Activated T-helper 2 cell treated with anti-CD3 and anti-CD28 coated beads, Interferon-gamma antibody, Interleukin-2, Interleukin-4, amounts not matched to agents 10 μg/mL and 5 μg/mL and 100 μg/mL, durations not matched to agents 14 hours and 24 hours and 36 hours (primary cell): Measurements from ENCODE around the gene OLR1. TPM values are rescaled to one million over a fixed set of nuclear protein-coding genes. Genes with fewer than 3 reads are reported as not detected.

Experiments used
- DNase-seq: peaks from one replicate; pipeline ENCODE4 v3.0.0; 2021; ENCODE audit warnings: low spot score
- H3K27ac Mint-ChIP-seq: one replicate; pipeline ENCODE4 v1.8.0; 2021; ENCODE audit warnings: mixed read lengths
- H3K27me3 Mint-ChIP-seq: one replicate; pipeline ENCODE4 v1.8.0; 2021; ENCODE audit warnings: low read depth, mixed read lengths
- H3K36me3 Mint-ChIP-seq: one replicate; pipeline ENCODE4 v1.8.0; 2021; ENCODE audit warnings: low read depth, mixed read lengths
- H3K4me1 Mint-ChIP-seq: one replicate; pipeline ENCODE4 v1.8.0; 2021; ENCODE audit warnings: low read depth, mixed read lengths
- H3K4me3 Mint-ChIP-seq: one replicate; pipeline ENCODE4 v1.8.0; 2021; ENCODE audit warnings: low read depth, mild to moderate bottlenecking, moderate library complexity, mixed read lengths
- H3K9me3 Mint-ChIP-seq: one replicate; pipeline ENCODE4 v1.8.0; 2021; ENCODE audit warnings: mixed read lengths
- intact Hi-C: fragments of 100-400 bp; cut with micrococcal nuclease; formaldehyde crosslinking; loops from one replicate; pipeline ENCODE4 v1.15.1; 2023
- total RNA-seq: library from RNA; stranded (reverse); gene quantifications from 2 replicates; pipeline ENCODE4 v1.2.3, GENCODE V29; 2022

The OLR1 gene
- total RNA-seq, 1 donor from 2014 or later, result not detected

DNA sequence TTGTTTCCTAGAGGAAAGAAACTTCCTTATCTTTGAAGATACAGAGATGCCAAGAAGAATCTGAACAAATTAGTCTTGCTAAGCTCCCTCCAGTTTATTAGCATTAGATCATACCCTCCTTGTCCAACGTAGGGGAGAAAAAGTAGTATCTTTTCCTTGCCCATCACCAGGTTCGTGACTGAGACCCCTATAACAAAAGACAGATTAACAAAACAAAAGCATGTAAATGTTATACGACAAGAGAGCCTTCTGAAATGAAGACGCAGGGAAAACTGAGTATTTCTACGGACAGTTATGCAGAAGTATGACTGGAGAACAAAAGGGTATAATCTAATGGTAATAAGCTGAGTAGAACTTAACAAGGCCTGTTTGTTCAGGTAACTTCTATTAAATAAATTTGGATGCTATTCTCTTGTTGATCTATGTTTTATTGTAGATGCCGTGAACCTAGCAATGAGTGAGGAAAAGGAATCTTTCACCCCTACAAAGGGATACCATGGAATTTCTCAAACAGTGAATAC is 39.0 kb downstream of the OLR1 start:
- H3K27ac Mint-ChIP-seq, result no peak overlapping the region

DNA sequence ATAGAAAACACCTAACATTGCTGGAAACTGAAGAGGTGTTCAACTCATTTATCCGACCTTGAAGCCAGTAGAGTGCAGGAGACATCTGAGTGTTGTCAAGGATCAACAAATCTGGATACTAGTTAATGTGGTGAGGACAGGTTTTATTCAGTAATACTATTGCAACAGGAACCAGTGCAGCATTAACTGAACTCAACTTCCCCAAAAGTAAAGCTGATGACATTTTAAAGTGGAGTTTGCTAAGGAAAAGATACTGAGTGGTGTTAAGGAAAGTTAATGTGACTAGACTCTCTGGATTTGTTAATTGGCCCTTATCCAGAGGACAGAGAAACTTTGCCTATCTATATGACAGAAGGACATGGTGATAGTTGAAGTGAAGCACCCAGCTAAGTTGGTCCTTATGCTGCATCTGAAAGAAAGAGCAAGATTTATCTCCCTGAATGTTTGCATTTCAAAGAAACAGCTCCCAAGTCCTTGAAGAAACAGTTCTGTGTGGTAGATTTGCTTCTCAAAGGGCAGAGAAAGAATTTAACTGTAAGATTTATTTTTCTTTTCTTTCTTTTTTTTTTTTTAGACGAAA is 40.7 kb downstream of the OLR1 start:
- Mint-ChIP-seq H3K9me3 (no peaks in the 10 kb centered on the region), H3K27me3 (peaks cover 31% of the 10 kb centered on the region), H3K36me3 (no peaks in the 10 kb centered on the region), H3K4me1 (peaks cover 15% of the 10 kb centered on the region), H3K27ac (no peak overlapping the region), H3K4me3 (no peak overlapping the region)
- DNase-seq, result no peak
- intact Hi-C loops, result no loop called here

More for the DNA sequence above, 39.0 kb downstream of the OLR1 start:
- DNase-seq, result no peak
- Mint-ChIP-seq H3K27me3 (peaks cover 25% of the 10 kb centered on the region), H3K4me3 (no peak overlapping the region), H3K36me3 (no peaks in the 10 kb centered on the region), H3K9me3 (no peaks in the 10 kb centered on the region), H3K4me1 (peaks cover 15% of the 10 kb centered on the region)
- intact Hi-C loops, result no loop called here

DNA sequence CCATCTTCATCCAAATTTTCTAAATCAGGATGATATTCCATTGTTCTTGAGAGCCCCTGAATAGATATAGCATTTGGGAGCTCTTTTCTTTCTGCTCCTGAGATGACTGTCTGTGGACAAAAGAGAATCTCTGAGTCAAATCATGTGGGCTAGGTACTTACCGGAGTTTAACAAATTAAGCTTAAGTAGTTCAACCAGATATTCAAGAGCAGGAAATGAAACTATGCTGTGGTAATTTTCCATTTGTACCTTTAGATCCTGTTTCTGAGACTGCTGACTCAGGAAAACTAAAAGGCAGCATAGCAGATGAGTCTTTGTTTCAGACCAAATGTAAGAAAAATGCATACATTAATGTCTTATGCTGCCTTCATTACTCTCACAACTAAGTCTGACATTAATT is 41.9 kb downstream of the OLR1 start, which contains the start of gene CLEC7A:
TSS of gene CLEC7A (minus strand) at position 158 of the 400 bp plus-strand sequence. CDS start at position 41, 117 bp downstream.
- intact Hi-C loops, result no loop called here
- Mint-ChIP-seq H3K36me3 (no peaks in the 10 kb centered on the region), H3K27ac (no peak within 1 kb of the TSS), H3K9me3 (no peaks in the 10 kb centered on the region), H3K27me3 (peaks cover 34% of the 10 kb centered on the region), H3K4me3 (no peak within 1 kb of the TSS), H3K4me1 (peaks cover 15% of the 10 kb centered on the region)
- DNase-seq, result no peak

DNA sequence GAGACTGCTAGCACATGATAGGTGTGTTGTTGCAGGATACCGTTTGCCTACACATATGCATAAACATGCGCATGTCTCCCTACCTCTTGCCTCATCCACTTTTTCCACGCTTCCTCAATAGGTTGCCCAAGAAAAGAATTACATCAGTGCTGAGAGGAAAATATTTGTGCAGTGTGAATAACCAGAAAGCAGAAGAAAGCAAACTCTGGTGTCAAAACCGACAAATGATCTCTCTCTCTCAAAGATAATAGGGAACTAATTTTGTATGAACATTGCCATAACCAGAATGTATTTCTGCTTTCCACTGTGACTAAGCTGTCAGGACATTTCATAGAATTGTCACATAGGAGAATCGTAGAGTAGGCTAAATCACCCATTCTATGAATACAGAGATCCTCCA is 43.2 kb downstream of the OLR1 start:
- Mint-ChIP-seq H3K4me3 (no peak overlapping the region), H3K4me1 (peaks cover 15% of the 10 kb centered on the region), H3K9me3 (no peaks in the 10 kb centered on the region), H3K36me3 (no peaks in the 10 kb centered on the region), H3K27ac (no peak overlapping the region), H3K27me3 (peaks cover 33% of the 10 kb centered on the region)
- intact Hi-C loops, result no loop called here
- DNase-seq, result no peak

DNA sequence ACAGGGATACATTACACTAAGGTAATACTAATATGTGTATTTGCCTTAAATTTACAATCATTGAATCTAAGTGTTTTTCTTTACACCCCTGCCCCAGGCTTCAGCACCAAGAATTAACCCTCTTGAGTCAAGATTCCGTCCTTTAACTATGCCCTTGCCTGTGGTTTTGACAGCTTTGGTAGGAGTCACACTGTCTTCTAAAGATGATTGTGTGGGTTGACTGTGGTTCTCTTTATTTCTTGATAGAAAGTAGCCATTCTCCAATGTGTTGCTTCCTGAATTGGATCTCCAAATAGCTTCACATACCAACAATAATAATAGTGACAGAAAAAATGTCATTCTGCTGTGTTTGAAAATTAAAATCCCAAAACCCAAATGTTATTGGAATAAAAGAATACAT is 45.5 kb downstream of the OLR1 start:
- no peak for DNase-seq
- Mint-ChIP-seq H3K9me3 (no peaks in the 10 kb centered on the region), H3K4me3 (no peak overlapping the region), H3K27me3 (peaks cover 30% of the 10 kb centered on the region), H3K4me1 (peaks cover 15% of the 10 kb centered on the region), H3K36me3 (no peaks in the 10 kb centered on the region), H3K27ac (no peak overlapping the region)
- intact Hi-C loops, result no loop called here

DNA sequence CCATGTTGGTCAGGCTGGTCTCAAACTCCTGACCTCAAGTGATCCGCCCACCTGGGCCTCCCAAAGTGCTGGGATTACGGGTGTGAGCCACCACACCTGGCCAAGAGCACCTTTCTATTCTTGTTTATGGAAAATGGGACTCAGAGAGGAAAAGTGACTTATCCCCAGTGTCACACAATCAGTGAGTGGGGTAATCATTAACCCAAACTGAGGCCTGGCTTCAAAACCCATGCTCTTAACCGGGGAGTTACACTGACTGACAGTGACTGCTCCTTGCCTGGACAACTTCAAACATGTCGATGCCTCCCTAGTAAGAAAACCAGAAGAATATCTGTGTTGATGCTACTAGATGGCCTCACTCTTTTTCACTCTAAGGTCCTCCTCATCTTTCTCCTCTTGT is 49.2 kb downstream of the OLR1 start:
- intact Hi-C loops, result no loop called here
- Mint-ChIP-seq H3K9me3 (no peaks in the 10 kb centered on the region), H3K36me3 (no peaks in the 10 kb centered on the region), H3K27me3 (peaks cover 36% of the 10 kb centered on the region), H3K27ac (no peak overlapping the region), H3K4me1 (no peaks in the 10 kb centered on the region), H3K4me3 (no peak overlapping the region)
- DNase-seq, result no peak

DNA sequence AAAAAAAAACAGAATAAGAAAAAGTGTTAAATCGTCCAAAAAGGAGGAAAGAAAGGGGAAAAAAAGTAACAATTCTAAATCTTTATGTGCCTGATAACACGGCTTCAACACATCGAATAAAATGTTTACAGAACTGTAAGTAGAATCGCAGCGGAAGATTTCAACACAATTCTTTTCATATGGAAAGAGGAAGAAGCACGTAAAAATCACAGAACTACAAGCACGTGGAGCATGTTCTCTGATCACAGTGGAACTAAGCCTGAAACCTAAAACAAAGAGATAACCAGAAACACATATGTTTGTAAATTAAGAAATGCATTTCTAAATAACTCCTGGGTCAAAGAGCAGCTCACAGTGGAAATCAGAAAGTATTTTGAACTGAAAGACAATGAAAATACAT is 50.7 kb downstream of the OLR1 start:
- intact Hi-C loops, result no loop called here
- Mint-ChIP-seq H3K4me1 (no peaks in the 10 kb centered on the region), H3K27me3 (peaks cover 24% of the 10 kb centered on the region)

DNA sequence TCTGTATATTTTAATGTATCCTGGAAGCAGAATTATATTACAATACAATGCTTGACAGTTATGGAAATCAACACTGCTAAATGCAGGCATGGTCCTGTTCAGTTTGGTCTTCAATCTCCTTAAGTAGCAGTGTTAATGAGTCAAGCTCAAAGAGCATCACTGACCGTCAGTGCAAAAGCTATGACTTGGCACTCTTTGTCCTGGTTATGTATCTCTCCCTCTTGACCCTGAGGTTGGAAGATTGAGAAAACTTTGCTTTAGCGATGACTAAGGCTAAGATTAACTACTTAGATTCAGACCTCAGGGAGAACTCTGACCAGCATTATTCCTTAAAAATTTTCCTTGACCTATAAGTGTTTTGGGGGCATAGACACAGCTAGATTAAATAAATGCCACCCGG is 52.9 kb downstream of the OLR1 start:
- intact Hi-C loops, result no loop called here
- no peaks in the 10 kb centered on the region for H3K4me1 Mint-ChIP-seq

More for the DNA sequence above, 50.7 kb downstream of the OLR1 start:
- no peaks in the 10 kb centered on the region for H3K36me3 Mint-ChIP-seq
- no peak overlapping the region for H3K27ac Mint-ChIP-seq
- no peaks in the 10 kb centered on the region for H3K9me3 Mint-ChIP-seq
- no peak overlapping the region for H3K4me3 Mint-ChIP-seq
- DNase-seq, result no peak

DNA sequence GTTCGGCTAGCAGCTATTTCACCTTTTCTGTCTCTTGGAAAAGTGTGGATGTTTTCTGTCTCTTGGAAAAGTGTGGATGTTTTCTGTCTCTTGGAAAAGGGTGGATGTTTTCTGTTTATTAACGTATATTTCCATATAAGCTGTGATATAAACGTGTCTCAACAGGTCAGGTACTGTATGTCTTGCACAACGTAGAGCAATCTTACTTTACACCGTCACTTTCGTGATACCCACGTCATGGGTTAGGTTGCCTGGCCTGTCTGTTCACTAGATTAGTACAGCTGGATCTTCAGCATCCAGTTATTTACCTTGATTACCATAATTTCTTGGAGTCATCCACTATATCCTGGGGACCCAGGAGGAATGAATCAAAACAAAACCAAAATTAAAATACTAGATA is 56.0 kb downstream of the OLR1 start:
- Mint-ChIP-seq H3K36me3 (no peaks in the 10 kb centered on the region), H3K9me3 (no peaks in the 10 kb centered on the region), H3K27me3 (peaks cover 13% of the 10 kb centered on the region), H3K27ac (no peak overlapping the region), H3K4me1 (no peaks in the 10 kb centered on the region), H3K4me3 (no peak overlapping the region)
- DNase-seq, result no peak
- intact Hi-C loops, result no loop called here

More for the DNA sequence above, 52.9 kb downstream of the OLR1 start:
- no peaks in the 10 kb centered on the region for H3K9me3 Mint-ChIP-seq
- no peak for DNase-seq
- H3K4me3 Mint-ChIP-seq, result no peak overlapping the region
- peaks cover 15% of the 10 kb centered on the region for H3K27me3 Mint-ChIP-seq
- no peak overlapping the region for H3K27ac Mint-ChIP-seq
- H3K36me3 Mint-ChIP-seq, result no peaks in the 10 kb centered on the region

DNA sequence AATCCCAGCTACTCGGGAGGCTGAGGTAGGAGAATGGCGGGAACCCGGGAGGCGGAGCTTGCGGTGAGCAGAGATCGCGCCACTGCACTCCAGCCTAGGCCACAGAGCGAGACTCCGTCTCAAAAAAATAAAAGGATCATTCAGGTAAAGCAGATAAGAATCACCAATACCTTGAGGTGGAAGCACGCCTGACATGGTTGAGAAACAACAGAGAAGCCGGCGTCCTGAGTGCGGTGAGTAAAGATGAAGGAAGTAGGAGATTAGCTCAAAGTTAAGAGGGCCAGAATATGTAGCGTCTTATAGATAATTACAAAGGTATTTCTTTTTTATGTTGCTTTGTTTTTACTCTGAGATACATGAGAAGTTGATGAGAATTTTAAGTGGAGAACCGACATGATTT is 56.6 kb downstream of the OLR1 start:
- Mint-ChIP-seq H3K4me3 (no peak overlapping the region), H3K27ac (no peak overlapping the region), H3K27me3 (peaks cover 15% of the 10 kb centered on the region), H3K4me1 (no peaks in the 10 kb centered on the region), H3K36me3 (no peaks in the 10 kb centered on the region), H3K9me3 (no peaks in the 10 kb centered on the region)
- no peak for DNase-seq
- intact Hi-C loops, result no loop called here

DNA sequence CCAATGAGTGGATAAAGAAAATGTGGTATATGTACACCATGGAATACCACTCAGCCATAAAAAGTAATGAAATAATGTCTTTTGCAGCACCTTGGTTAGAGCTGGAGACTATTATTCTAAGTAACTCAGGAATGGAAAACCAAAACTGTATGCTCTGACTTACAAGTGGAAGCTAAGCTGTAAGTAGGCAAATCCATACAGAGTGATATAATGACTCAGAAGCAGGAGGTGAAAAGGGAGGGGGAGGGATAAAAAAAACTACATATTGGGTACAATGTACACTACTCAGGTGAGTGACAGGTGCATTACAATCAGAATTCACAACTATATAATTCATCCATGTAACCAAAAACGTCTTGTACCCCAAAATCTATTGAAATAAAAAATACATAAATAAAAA is 58.0 kb downstream of the OLR1 start:
- intact Hi-C loops, result no loop called here
- no peak overlapping the region for H3K27ac Mint-ChIP-seq
- H3K9me3 Mint-ChIP-seq, result no peaks in the 10 kb centered on the region
- H3K27me3 Mint-ChIP-seq, result peaks cover 8% of the 10 kb centered on the region
- DNase-seq, result no peak
- no peaks in the 10 kb centered on the region for H3K4me1 Mint-ChIP-seq
- H3K4me3 Mint-ChIP-seq, result no peak overlapping the region
- H3K36me3 Mint-ChIP-seq, result no peaks in the 10 kb centered on the region

DNA sequence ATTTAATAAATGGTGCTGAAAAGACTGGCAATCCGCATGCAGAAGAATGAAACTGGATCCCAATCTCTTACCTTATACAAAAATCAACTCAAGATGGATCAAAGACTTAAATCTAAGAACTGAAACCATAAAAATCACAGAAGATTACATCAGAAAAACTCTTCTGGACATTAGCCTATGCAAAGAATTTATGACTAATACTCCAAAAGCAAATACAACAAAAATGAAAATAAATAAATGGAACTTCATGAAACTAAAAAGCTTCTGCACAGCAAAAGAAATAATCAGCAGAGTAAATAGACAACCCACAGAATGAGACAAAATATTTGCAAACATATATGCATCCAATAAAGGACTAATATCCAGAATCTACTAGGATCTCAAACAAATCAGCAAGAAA is 58.9 kb downstream of the OLR1 start:
- no peaks in the 10 kb centered on the region for H3K9me3 Mint-ChIP-seq
- DNase-seq, result no peak
- no peak overlapping the region for H3K27ac Mint-ChIP-seq
- no peak overlapping the region for H3K4me3 Mint-ChIP-seq
- no peaks in the 10 kb centered on the region for H3K36me3 Mint-ChIP-seq
- no peaks in the 10 kb centered on the region for H3K4me1 Mint-ChIP-seq
- intact Hi-C loops, result no loop called here
- peaks cover 6% of the 10 kb centered on the region for H3K27me3 Mint-ChIP-seq

DNA sequence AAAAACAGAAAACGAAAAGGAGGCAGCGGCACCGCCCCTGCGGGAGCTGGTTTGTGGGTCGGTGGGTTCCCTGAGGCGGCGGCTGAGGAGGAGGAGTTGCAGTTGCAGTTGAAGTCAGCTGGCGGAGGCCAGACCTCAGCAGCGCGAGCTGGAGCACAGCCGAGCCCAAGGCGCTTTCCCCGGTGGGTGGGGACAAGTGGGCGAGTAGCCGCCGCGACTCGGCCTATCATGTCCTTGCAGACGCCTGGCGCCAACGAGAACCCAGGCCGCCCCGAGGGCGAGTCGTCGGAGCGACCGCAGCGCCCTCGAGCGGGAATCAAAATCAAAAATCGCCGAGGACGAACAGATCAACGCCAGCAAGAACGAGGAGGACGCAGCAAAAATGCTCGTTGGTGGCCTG is 60.5 kb downstream of the OLR1 start:
- Mint-ChIP-seq H3K4me1 (no peaks in the 10 kb centered on the region), H3K27me3 (peaks cover 7% of the 10 kb centered on the region), H3K27ac (no peak overlapping the region), H3K9me3 (no peaks in the 10 kb centered on the region), H3K36me3 (no peaks in the 10 kb centered on the region), H3K4me3 (no peak overlapping the region)
- intact Hi-C loops, result no loop called here
- no peak for DNase-seq
